ENCODE data around the gene CDKAL1. TPM values are rescaled to one million over a fixed set of nuclear protein-coding genes. Genes with fewer than 3 reads are reported as not detected.
"Not testable (repeated sequence)": the region's sequence is repeated elsewhere in the genome, so short reads cannot be mapped to it uniquely, and the experiment has no call there.

Gene CDKAL1
- total and polyA plus RNA-seq, 10 of the 15 experiments (the other 5 are each of a cell fraction or from before 2014, with no cell fraction given), result 10.7 to 26.9 (median 17.3) TPM

DNA sequence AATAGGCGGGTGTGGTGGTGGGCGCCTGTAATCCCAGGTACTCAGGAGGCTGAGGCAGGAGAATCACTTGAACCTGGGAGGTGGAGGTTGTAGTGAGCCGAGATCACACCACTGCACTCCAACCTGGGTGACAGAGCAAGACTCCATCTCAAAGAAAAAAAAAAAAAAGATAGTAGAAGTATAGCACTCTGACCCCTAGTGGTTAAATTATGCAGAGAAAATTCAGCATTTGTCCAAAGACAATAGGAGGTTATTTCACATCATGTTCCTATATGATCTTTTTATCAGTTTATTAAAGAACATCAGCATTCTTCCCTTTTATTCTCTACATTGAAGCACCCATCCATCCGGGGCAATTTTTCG lies 5.2 kb upstream of the CDKAL1 start:
- intact Hi-C loops (cut with micrococcal nuclease; ENCODE audit: unreplicated experiment), result loop anchor here (1.0 kb wide), 2 partner anchors 238 to 437 kb away; no protein-coding TSS in a partner anchor
- not testable (repeated sequence) for H3K79me2 ChIP-seq (ENCODE audit: control insufficient read depth, insufficient read depth, low read length); H3K4me3 ChIP-seq; H3K27ac ChIP-seq (ENCODE audit: control insufficient read depth, insufficient read depth); H3K36me3 ChIP-seq (ENCODE audit: control insufficient read depth in 2 of 2, insufficient read depth in 2 of 2, low read length in 1 of 2); BruUV-seq (replicated peaks); H3K4me2 ChIP-seq (ENCODE audit: control insufficient read depth, insufficient read depth); H4K20me1 ChIP-seq (ENCODE audit: control insufficient read depth, insufficient read depth); H3K9me3 ChIP-seq (replicated peaks; ENCODE audit: control insufficient read depth, insufficient read depth, low read length); DNase-seq (ENCODE audit: low read depth, low spot score); FAIRE-seq; H2AFZ ChIP-seq (ENCODE audit: control insufficient read depth, low read depth, low read length); H3K9ac ChIP-seq (ENCODE audit: control insufficient read depth, insufficient read depth, low read length); H3K27me3 ChIP-seq (replicated peaks in 1 of 2; ENCODE audit: control insufficient read depth in 2 of 2, insufficient read depth in 2 of 2, low read length in 1 of 2); H3K4me1 ChIP-seq (ENCODE audit: control insufficient read depth, insufficient read depth, low read length)
- RAD21 ChIA-PET (ENCODE audit: unreplicated experiment), result interaction anchor here (0.7 to 2.2 kb wide), 8 partner anchors 66 to 257 kb away, joined by 3 to 33 read pairs (median 6); no protein-coding TSS in a partner anchor
- TF ChIP-seq RAD21 (IDR thresholded peaks at IDR 0.05; ENCODE audit: insufficient read depth, low read depth, low read length) (peak; percentile 50), ZNF384 (IDR thresholded peaks at IDR 0.05; ENCODE audit: borderline replicate concordance, low read depth, low read length) (peak; percentile 91), SMC3 (IDR thresholded peaks at IDR 0.05; ENCODE audit: borderline replicate concordance, low read length) (peak; percentile 55)
- TF ChIP-seq, protein P1, sequence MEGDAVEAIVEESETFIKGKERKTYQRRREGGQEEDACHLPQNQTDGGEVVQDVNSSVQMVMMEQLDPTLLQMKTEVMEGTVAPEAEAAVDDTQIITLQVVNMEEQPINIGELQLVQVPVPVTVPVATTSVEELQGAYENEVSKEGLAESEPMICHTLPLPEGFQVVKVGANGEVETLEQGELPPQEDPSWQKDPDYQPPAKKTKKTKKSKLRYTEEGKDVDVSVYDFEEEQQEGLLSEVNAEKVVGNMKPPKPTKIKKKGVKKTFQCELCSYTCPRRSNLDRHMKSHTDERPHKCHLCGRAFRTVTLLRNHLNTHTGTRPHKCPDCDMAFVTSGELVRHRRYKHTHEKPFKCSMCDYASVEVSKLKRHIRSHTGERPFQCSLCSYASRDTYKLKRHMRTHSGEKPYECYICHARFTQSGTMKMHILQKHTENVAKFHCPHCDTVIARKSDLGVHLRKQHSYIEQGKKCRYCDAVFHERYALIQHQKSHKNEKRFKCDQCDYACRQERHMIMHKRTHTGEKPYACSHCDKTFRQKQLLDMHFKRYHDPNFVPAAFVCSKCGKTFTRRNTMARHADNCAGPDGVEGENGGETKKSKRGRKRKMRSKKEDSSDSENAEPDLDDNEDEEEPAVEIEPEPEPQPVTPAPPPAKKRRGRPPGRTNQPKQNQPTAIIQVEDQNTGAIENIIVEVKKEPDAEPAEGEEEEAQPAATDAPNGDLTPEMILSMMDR (IDR thresholded peaks at IDR 0.05 in 2 of 3, conservative IDR thresholded peaks at IDR 0.05 in 1 of 3; ENCODE audit: control insufficient read depth in 2 of 3, extremely low read depth in 1 of 3, insufficient read depth in 1 of 3, low read depth in 3 of 3, low read length in 3 of 3), result peak; percentile 28 to 43 (median 30); a peak in 4 of 6 replicates
- POLR2A ChIA-PET, result interaction anchor here (0.7 kb wide), 1 partner anchor 154 kb away, joined by 3 read pairs; no protein-coding TSS in a partner anchor
- ATAC-seq, result peak; percentile 83
- CTCF ChIA-PET, result interaction anchor here (0.6 to 4.8 kb wide), 15 partner anchors 13 to 803 kb away, joined by 3 to 72 read pairs (median 12); no protein-coding TSS in a partner anchor
- WGBS (ENCODE audit: insufficient coverage, insufficient replicate concordance, low lambda C conversion rate, missing lambda C conversion rate), result 0% methylated on average over 3 of the region's 5 CpGs
- in situ Hi-C loops (cut with MboI), result loop anchor here (5.0 kb wide), 3 partner anchors 132 to 437 kb away; no protein-coding TSS in a partner anchor
- SMC1A ChIA-PET (ENCODE audit: uncharacterized antibody, unreplicated experiment), result interaction anchor here (1.4 to 4.2 kb wide), 11 partner anchors 62 to 436 kb away, joined by 4 to 41 read pairs (median 13); no protein-coding TSS in a partner anchor
